ENCODE data around the gene JARID2.

The JARID2 gene

GRCh38 chr6:15549371-15549770 lies 303.5 kb downstream of the JARID2 start:
- H3K27ac ChIP-seq (ENCODE audit: low read depth, low read length), result no peak overlapping the region
- no peak overlapping the region for H3K4me3 ChIP-seq (ENCODE audit: low read length)
- no peaks in the 10 kb centered on the region for H3K27me3 ChIP-seq (ENCODE audit: control insufficient read depth, insufficient read depth, low read length)
- no peak overlapping the region for H3K9ac ChIP-seq (ENCODE audit: low read length)
- peaks cover 5% of the 10 kb centered on the region for H3K4me1 ChIP-seq (ENCODE audit: control insufficient read depth, insufficient read depth, low read length)
- no peaks in the 10 kb centered on the region for H3K36me3 ChIP-seq (ENCODE audit: control insufficient read depth, insufficient read depth, low read length)

- H3K4me1 ChIP-seq (ENCODE audit: control insufficient read depth, insufficient read depth, low read length), result peaks cover 5% of the 10 kb centered on the region
- H3K36me3 ChIP-seq (ENCODE audit: control insufficient read depth, insufficient read depth, low read length), result no peaks in the 10 kb centered on the region
- H3K9ac ChIP-seq (ENCODE audit: low read length), result no peak overlapping the region
- no peak overlapping the region for H3K4me3 ChIP-seq (ENCODE audit: low read length)
- H3K27ac ChIP-seq (ENCODE audit: low read depth, low read length), result no peak overlapping the region
- no peaks in the 10 kb centered on the region for H3K27me3 ChIP-seq (ENCODE audit: control insufficient read depth, insufficient read depth, low read length)
Observed at GRCh38 chr6:15550546-15551123, 304.8 kb downstream of the JARID2 start.

- Histone ChIP-seq H3K36me3 (ENCODE audit: control insufficient read depth, insufficient read depth, low read length) (no peaks in the 10 kb centered on the region), H3K9ac (ENCODE audit: low read length) (no peak overlapping the region), H3K27me3 (ENCODE audit: control insufficient read depth, insufficient read depth, low read length) (no peaks in the 10 kb centered on the region), H3K27ac (ENCODE audit: low read depth, low read length) (no peak overlapping the region), H3K4me1 (ENCODE audit: control insufficient read depth, insufficient read depth, low read length) (peaks cover 5% of the 10 kb centered on the region), H3K4me3 (ENCODE audit: low read length) (no peak overlapping the region)
Observed at GRCh38 chr6:15551262-15551661, 305.4 kb downstream of the JARID2 start.

- Histone ChIP-seq H3K27me3 (ENCODE audit: control insufficient read depth, insufficient read depth, low read length) (no peaks in the 10 kb centered on the region), H3K9ac (ENCODE audit: low read length) (no peak overlapping the region), H3K4me1 (ENCODE audit: control insufficient read depth, insufficient read depth, low read length) (peaks cover 5% of the 10 kb centered on the region), H3K4me3 (ENCODE audit: low read length) (no peak overlapping the region), H3K36me3 (ENCODE audit: control insufficient read depth, insufficient read depth, low read length) (no peaks in the 10 kb centered on the region), H3K27ac (ENCODE audit: low read depth, low read length) (no peak overlapping the region)
Observed at GRCh38 chr6:15551798-15552197, 305.9 kb downstream of the JARID2 start.

- no peak overlapping the region for H3K27ac ChIP-seq (ENCODE audit: low read depth, low read length)
- no peaks in the 10 kb centered on the region for H3K4me1 ChIP-seq (ENCODE audit: control insufficient read depth, insufficient read depth, low read length)
- H3K9ac ChIP-seq (ENCODE audit: low read length), result no peak overlapping the region
Observed at GRCh38 chr6:15553031-15553430, 307.2 kb downstream of the JARID2 start.

GRCh38 chr6:15553736-15554294 lies 307.9 kb downstream of the JARID2 start:
- H3K27me3 ChIP-seq (ENCODE audit: control insufficient read depth, insufficient read depth, low read length), result no peaks in the 10 kb centered on the region
- no peak overlapping the region for H3K4me3 ChIP-seq (ENCODE audit: low read length)
- H3K27ac ChIP-seq (ENCODE audit: low read depth, low read length), result no peak overlapping the region
- H3K9ac ChIP-seq (ENCODE audit: low read length), result no peak overlapping the region
- H3K4me1 ChIP-seq (ENCODE audit: control insufficient read depth, insufficient read depth, low read length), result no peaks in the 10 kb centered on the region
- H3K36me3 ChIP-seq (ENCODE audit: control insufficient read depth, insufficient read depth, low read length), result no peaks in the 10 kb centered on the region

More at GRCh38 chr6:15553031-15553430, 307.2 kb downstream of the JARID2 start:
- H3K36me3 ChIP-seq (ENCODE audit: control insufficient read depth, insufficient read depth, low read length), result no peaks in the 10 kb centered on the region
- H3K4me3 ChIP-seq (ENCODE audit: low read length), result no peak overlapping the region
- no peaks in the 10 kb centered on the region for H3K27me3 ChIP-seq (ENCODE audit: control insufficient read depth, insufficient read depth, low read length)

GRCh38 chr6:15554728-15555100 lies 308.8 kb downstream of the JARID2 start:
- Histone ChIP-seq H3K27me3 (ENCODE audit: control insufficient read depth, insufficient read depth, low read length) (no peaks in the 10 kb centered on the region), H3K36me3 (ENCODE audit: control insufficient read depth, insufficient read depth, low read length) (no peaks in the 10 kb centered on the region), H3K4me1 (ENCODE audit: control insufficient read depth, insufficient read depth, low read length) (no peaks in the 10 kb centered on the region), H3K27ac (ENCODE audit: low read depth, low read length) (no peak overlapping the region), H3K9ac (ENCODE audit: low read length) (no peak overlapping the region), H3K4me3 (ENCODE audit: low read length) (no peak overlapping the region)

- Histone ChIP-seq H3K9ac (ENCODE audit: low read length) (no peak overlapping the region), H3K4me1 (ENCODE audit: control insufficient read depth, insufficient read depth, low read length) (no peaks in the 10 kb centered on the region), H3K27ac (ENCODE audit: low read depth, low read length) (no peak overlapping the region), H3K27me3 (ENCODE audit: control insufficient read depth, insufficient read depth, low read length) (no peaks in the 10 kb centered on the region), H3K4me3 (ENCODE audit: low read length) (no peak overlapping the region), H3K36me3 (ENCODE audit: control insufficient read depth, insufficient read depth, low read length) (no peaks in the 10 kb centered on the region)
Observed at GRCh38 chr6:15555101-15556038, 309.5 kb downstream of the JARID2 start.

GRCh38 chr6:15556711-15557110 lies 310.8 kb downstream of the JARID2 start:
- no peak overlapping the region for H3K27ac ChIP-seq (ENCODE audit: low read depth, low read length)
- H3K36me3 ChIP-seq (ENCODE audit: control insufficient read depth, insufficient read depth, low read length), result no peaks in the 10 kb centered on the region
- no peak overlapping the region for H3K9ac ChIP-seq (ENCODE audit: low read length)
- H3K27me3 ChIP-seq (ENCODE audit: control insufficient read depth, insufficient read depth, low read length), result no peaks in the 10 kb centered on the region
- no peak overlapping the region for H3K4me3 ChIP-seq (ENCODE audit: low read length)
- no peaks in the 10 kb centered on the region for H3K4me1 ChIP-seq (ENCODE audit: control insufficient read depth, insufficient read depth, low read length)

GRCh38 chr6:15557174-15557573 lies 311.3 kb downstream of the JARID2 start:
- Histone ChIP-seq H3K27me3 (ENCODE audit: control insufficient read depth, insufficient read depth, low read length) (no peaks in the 10 kb centered on the region), H3K4me1 (ENCODE audit: control insufficient read depth, insufficient read depth, low read length) (no peaks in the 10 kb centered on the region), H3K36me3 (ENCODE audit: control insufficient read depth, insufficient read depth, low read length) (no peaks in the 10 kb centered on the region), H3K27ac (ENCODE audit: low read depth, low read length) (no peak overlapping the region), H3K9ac (ENCODE audit: low read length) (no peak overlapping the region), H3K4me3 (ENCODE audit: low read length) (no peak overlapping the region)

GRCh38 chr6:15560713-15561112 lies 314.8 kb downstream of the JARID2 start:
- H3K4me1 ChIP-seq (ENCODE audit: control insufficient read depth, insufficient read depth, low read length), result no peaks in the 10 kb centered on the region
- no peak overlapping the region for H3K4me3 ChIP-seq (ENCODE audit: low read length)
- no peak overlapping the region for H3K27ac ChIP-seq (ENCODE audit: low read depth, low read length)
- H3K36me3 ChIP-seq (ENCODE audit: control insufficient read depth, insufficient read depth, low read length), result no peaks in the 10 kb centered on the region
- H3K27me3 ChIP-seq (ENCODE audit: control insufficient read depth, insufficient read depth, low read length), result no peaks in the 10 kb centered on the region
- H3K9ac ChIP-seq (ENCODE audit: low read length), result no peak overlapping the region

GRCh38 chr6:15561447-15562199 lies 315.8 kb downstream of the JARID2 start:
- H3K36me3 ChIP-seq (ENCODE audit: control insufficient read depth, insufficient read depth, low read length), result no peaks in the 10 kb centered on the region
- H3K27me3 ChIP-seq (ENCODE audit: control insufficient read depth, insufficient read depth, low read length), result no peaks in the 10 kb centered on the region
- H3K27ac ChIP-seq (ENCODE audit: low read depth, low read length), result no peak overlapping the region
- no peaks in the 10 kb centered on the region for H3K4me1 ChIP-seq (ENCODE audit: control insufficient read depth, insufficient read depth, low read length)
- no peak overlapping the region for H3K9ac ChIP-seq (ENCODE audit: low read length)
- H3K4me3 ChIP-seq (ENCODE audit: low read length), result no peak overlapping the region
